Measurements from ENCODE around the gene CLP1.

Gene CLP1

DNA sequence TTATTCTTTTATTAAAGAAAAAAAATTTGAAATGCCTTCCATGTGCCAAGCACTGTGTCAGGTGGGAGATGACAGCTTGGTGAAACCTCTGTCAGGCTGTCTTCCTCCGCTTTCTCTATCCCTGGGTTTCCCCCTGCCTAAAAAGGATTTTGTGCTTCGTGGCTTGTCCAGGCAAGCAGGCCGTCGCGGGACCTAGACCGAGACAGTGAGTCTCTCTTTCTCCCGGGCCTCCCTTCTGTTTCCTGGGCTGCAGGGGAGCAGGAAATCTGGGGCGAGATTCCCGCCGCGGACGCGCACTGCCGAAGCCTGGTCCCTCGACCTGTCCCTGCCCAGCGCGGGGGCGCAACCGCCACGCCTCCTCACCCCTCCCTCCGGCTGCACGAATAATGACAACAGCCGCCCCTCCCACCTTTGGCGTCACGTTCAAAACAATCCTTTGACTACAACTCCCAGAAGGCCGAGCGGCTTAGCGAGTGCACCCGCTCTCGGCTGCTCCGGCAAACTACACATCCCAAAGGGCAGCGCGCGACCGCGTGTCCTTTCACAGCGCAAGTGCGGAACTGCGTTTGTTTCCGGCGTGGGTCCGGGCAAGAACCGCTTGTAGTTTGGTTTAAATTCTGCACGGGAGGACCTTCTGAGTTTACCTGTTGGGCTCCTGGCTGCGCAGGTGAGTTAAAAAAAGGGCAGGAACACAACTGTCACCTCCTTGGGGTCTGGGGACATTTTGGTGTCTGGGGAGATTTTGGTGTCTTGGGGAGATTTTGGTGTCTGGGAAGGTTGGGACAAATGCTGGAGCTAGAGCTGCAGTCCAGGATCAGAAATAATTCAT lies at the start of gene CLP1:
Gene CLP1, plus strand, starts transcription at position 569 of the 829 bp plus-strand sequence. CDS start 1,715 bp downstream, outside the sequence.
- DNase-seq (ENCODE audit: low read depth in 2 of 2) = peak; percentile 99

DNA sequence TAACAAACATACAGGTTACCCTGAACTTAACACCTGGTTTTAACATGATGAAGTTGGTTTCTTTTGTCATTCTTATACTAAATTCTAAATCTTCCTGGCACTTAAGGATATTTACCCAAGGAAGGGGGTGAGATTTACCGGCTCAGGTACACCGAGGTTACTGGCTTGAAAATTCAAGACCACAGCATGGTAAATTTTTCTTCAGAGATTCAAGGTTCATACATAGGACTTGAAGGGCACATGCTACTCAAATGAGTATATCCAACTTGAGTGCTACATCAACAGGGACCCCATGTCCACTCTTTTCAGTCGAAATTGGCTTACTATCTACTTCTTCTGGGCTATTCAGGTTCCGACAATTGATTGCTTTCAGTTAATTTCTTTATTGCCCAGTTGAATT lies 47.4 kb upstream of the CLP1 start:
- DNase-seq (ENCODE audit: low read depth in 2 of 2) = no peak

DNA sequence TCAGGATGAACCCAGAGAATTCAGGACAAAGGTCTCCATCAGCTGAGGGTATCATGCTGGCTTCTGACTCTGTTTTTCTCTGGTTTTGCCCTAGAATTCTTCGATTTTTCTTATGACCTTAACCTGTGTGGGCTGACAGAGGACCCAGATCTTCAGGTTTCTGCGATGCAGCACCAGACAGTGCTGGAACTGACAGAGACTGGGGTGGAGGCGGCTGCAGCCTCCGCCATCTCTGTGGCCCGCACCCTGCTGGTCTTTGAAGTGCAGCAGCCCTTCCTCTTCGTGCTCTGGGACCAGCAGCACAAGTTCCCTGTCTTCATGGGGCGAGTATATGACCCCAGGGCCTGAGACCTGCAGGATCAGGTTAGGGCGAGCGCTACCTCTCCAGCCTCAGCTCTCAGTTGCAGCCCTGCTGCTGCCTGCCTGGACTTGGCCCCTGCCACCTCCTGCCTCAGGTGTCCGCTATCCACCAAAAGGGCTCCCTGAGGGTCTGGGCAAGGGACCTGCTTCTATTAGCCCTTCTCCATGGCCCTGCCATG lies 43.3 kb upstream of the CLP1 start:
- no peak for DNase-seq (ENCODE audit: low read depth in 2 of 2)

DNA sequence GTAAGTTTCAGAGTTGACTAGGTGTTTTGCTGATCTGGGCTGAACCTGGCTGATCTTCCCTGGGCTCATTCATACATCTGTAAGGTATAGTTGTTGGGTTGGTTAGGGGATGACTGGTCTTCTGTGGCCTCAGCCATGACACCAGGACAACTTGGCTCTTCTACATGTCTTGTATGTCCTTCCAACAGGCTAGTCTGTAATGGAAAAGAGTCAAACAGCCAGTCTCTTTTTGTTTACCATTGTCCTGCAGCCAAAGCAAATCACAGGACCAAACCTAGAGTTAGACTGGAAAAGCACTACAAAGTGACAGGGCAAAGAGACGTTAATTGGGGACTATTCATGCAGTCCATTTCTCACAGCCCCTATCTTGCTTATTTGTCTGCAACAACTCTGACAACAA lies 42.3 kb upstream of the CLP1 start:
- DNase-seq (ENCODE audit: low read depth in 2 of 2) = no peak

DNA sequence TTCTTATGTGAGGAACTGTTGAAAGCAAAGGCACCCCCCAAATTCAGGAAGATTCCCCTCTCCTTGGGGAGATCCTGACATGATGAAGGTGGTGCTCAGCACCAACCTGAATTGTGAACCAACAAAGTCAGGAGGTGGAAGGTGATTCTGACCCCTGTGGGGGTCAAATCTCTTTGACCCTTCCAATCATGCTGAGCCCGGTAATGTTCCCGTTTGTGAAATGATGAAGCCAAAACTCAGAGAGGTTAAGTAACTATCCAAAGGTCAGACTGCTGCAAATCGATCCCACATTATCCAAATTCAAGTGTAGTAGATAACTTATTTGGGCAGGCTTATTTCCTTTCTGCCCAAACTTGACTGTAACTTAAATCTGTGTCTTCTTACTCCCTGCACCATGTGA lies 41.0 kb upstream of the CLP1 start:
- DNase-seq (ENCODE audit: low read depth in 2 of 2) = no peak

DNA sequence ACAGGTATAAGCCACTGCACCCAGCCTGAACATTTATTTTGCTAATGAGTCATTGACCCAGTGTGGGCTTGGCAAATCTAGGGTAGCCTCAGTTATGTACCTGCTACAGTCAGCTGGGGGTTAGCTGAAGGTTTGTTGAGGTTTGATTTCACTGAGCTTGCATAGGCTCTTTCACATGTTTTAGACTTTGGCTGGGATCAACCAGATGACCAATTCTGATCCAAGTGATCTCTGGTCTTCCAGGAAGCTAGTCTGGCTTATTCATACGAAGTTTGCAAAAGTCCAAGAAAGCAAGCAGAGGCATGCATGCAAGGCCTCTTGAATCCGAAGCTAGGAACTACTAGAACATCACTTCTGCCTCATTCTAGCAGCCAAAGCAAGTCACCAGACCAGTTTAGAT lies 39.1 kb upstream of the CLP1 start:
- DNase-seq (ENCODE audit: low read depth in 2 of 2) = no peak

DNA sequence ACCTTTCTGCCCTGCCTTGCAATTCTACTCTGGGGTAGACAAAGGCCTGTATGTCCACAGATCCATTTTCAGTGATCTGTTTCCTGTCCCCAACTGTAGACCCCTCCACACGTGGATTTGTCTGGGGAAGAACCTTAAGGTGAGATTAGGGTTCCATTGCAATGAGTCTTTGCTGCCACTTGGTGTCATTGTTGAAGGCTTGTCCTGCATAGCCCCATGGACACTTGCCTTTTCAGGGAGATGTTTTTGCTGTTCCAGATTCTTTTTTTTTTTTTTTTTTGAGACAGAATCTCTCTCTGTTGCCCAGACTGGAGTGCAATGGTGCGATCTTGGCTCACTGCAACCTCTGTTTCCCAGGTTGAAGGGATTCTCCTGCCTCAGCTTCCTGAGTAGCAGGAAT lies 38.2 kb upstream of the CLP1 start:
- DNase-seq (ENCODE audit: low read depth in 2 of 2) = no peak

DNA sequence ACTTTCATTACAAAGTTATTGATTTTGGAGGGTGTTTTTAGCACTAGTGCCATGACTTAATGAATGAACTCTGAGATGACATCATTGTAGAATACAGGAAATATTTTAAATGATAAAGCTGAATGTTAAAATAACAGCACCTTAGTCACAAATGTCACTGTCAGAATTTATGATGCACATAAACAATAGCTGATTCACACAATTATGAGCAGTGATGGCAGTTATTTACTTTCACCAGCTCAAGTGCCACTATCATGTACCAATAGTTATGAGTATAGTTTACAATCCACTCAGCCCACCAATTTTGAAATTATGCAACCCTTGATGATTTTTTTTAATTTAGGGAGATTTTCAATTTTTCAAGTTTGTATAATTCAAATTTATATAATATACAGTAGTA lies 37.1 kb upstream of the CLP1 start:
- DNase-seq (ENCODE audit: low read depth in 2 of 2) = no peak

DNA sequence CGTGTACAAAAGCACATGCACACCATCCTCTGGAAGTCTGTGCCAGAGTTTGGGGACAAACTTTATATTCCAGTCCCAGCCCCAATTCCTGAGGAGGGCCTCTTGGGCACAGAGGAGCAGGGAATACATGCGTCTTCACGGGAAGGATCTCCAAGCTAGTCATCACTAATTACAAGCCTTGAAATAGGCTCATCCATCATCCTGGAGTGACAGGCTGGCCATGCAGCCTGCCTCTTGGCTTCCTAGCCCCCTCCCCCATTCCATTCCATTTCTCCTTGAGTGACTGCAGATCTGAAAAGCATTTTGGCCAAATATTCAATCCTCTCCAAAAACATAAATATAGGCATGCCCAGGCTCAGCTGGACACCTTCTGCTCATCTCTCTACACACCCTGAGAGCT lies 35.3 kb upstream of the CLP1 start:
- no peak for DNase-seq (ENCODE audit: low read depth in 2 of 2)

DNA sequence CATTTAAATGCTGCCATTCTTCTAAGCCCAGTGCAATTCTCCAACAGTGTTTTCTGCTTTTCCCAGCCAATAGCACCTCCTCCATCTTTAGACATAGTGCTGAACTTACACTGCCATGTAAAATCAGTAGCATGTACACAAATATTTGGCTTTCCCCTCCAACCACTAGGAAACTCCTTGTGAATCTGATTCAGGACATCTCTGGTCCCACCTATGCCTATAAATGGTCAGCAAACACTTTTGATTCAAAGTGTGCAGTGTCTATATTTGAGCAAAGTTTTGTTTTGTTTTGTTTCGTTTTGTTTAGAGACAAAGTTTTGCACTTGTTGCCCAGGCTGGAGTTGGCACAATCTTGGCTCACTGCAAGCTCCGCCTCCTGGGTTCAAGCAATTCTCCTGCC lies 32.7 kb upstream of the CLP1 start:
- no peak for DNase-seq (ENCODE audit: low read depth in 2 of 2)

DNA sequence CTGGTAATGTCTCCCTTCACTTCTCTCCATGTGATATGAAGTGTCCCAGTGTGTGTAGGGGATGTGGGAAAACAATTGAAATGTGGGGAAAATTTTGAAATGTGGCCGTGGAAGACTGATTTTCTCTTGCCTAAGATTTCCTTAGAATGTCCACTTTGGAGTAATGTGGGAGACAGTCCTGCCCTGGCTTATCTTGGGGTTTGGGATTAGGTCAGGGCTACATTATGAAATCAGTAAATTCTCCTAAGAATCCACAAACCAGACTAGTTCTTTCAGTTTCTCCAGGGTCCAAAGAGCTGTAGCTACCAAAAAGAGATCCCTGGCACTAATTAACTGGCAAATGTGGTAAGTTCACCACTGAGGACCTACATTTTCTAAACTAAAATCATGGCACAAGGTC lies 30.7 kb upstream of the CLP1 start:
- no peak for DNase-seq (ENCODE audit: low read depth in 2 of 2)

DNA sequence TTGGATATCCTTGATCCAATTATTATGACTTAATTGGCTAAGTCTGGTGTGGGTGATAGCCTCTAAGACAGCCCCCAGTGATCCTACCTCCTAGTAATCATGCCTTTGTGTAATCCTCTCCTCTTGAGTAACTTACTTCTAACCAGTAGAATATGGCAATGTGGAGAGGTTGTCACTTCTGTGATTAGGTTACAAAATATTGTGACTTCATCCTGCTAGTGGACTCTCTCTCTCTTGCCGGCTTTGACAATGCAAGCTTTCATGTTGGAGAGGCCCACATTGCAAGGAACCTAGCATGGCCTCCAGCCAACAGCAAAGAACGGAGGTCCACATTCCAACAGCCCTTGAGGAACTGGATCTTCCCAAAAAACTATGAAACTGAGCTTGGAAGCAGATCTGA lies 27.4 kb upstream of the CLP1 start:
- DNase-seq (ENCODE audit: low read depth in 2 of 2) = no peak

DNA sequence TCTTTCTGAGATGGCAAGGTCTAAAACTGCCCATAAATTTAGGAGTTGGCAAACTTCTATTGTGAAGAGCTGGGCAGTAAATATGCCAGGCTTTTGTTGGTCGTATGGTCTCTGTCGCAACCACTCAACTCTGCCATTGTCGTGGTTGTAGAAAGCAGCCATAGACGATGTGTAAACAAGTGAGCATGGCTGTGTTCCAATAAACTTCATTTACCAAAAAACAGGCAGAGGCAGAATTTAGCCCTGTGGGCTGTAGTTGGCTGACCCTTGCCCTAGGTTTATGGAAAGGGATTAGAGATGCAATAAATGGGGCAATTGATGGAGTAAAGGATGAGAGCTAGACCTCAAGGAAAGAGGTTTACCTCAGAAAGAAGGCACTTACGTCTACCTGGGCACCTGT lies 25.4 kb upstream of the CLP1 start:
- no peak for DNase-seq (ENCODE audit: low read depth in 2 of 2)

DNA sequence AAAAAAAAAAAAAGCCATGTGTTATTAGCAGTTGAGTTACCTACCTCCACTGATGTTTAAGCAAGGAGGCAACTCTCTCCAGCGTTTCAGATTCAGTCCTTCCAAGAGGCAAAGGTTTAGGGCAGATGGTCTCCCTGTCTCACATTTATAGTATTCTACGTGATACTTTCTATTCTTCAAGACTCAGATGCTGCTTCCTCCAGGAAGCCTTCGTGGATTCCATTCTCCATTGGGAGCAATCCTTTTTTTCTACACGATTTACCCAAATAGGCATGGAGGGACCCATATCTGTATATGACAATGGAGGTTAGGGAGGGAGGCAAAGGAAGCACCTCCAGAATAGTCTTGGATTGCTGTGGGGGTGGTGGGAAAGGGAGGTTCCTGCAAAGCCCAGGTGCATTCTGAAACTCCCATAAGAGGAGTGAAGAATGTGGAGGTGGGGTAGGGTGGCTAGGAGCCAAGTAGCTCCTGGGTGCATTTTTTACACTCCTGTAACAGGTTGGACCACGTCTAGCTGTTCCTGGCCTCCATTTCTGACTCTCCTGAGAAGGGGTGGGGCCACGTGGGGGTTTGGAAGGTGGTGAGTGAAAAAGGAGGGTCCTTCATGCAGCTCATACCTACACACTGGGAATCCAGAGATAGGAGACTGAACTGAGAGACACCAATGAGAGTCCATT lies 24.0 kb upstream of the CLP1 start:
- no peak for DNase-seq (ENCODE audit: low read depth in 2 of 2)

DNA sequence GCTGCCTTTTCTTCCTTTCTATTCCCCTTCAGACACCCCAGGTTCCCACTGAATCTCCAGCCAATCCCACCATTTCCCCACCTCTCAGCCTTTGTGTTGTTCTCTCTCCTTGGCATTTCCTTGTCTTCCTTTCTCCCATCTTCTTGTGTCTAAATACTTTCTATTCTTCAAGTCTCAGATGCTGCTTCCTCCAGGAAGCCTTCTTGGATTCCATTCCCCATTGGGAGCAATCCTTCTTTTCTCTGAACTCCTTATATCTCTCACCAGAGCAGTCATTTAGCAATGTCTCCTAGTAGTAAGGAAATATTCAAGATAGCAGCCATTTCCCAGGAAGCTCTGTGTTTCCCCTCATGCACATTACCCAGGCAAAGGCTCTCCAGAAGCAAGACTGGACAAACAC lies 23.3 kb upstream of the CLP1 start:
- DNase-seq (ENCODE audit: low read depth in 2 of 2) = no peak

DNA sequence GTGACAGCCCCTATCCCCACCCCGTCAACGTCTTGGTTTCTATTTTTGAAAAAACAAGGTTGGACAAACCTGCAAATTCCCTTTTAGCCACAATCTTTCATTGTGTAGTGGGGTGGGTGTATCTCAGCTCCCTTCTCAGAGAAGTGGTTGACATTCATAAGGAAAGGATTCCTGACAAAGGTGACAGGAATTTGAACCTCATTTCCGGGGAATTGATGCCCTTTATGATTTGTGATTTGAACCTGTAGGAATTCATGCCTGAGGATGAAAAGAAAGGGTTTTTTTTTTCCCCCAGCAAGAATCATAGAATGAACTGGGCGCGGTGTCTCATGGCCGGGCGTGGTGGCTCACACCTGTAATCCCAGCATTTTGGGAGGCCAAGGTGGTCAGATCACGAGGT lies 22.3 kb upstream of the CLP1 start:
- no peak for DNase-seq (ENCODE audit: low read depth in 2 of 2)

DNA sequence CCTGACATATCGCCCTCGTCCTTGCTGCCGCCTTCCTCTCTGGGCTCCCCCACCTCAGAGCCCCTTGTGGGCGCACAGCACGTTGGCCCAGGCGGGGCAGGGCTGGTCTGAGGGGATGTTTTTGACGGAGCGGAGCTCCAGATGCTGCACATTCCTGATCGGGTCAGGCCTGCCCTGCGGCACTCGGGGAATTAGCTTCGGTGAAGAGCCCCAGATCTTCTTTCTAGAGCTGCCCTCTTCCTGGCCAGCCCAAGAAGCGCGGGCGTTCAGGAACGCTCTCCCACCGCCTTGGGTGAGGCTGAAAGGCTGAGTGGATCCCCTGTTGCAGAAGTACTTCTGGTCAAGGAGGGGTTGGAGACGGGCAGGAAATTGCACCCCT lies 19.9 kb upstream of the CLP1 start:
- DNase-seq (ENCODE audit: low read depth in 2 of 2) = no peak

DNA sequence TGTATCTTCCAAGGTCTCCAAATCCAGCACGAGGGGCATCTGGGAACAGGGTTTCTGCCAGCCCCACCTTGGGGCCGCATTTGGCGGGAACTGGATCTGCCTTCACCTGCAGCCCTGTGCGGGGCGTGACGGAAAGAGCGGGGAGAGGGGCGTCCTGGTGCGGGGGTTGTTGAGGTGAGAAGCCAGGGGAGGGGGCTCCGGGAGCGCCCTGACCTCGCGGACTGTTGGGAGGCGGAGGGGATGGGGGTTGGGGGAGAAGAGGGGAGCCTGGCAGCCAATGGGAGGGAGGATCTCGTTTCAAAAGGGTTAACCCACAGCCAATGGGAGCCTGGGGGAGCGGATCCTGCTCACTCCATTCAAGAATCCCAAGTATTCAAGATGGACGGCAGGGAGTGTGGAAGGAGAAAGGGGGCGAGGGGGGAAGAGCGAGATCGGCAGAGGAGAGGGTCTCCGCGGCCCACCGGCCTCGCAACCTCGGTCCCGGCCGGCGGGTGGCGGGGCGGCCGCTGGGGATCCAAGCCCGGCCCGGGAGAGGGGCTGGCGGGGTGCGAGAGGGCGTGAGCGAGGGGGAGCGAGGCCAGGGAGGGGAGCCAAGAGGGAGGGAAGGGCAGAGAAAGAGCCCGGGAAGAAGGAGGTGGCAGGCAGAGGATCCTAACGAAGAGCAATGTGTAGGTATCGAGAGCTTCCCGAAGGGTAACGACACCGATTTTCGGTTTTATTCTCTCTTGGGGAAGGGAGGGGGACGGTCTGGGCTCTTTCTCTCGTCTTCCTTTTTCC lies 19.4 kb upstream of the CLP1 start:
- no peak for DNase-seq (ENCODE audit: low read depth in 2 of 2)

DNA sequence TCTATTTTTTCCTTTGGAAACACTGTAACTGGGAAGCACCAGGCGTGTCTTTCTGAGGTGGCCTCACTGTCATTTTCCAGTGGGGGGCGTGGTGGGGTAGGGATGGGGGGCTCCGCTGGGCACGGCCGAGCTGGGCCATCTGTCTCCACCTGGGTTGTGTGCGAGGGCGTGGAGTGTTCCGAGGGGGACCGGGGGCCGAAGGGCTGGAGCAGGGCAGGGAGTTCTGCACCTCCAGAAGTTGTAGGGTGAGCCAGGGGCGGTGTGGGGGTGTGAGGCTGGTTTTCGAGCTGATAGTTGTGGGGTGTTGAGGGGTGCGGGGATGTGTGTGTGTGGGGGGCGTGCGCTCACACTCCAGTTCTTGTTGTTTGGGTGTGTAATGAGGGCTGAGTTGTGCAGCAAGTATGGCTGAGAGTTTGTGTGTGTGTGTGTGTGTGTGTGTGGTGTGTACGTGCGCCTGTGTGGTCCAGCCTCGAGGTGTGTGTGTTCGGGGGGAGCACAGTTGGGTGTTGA lies 18.7 kb upstream of the CLP1 start:
- DNase-seq (ENCODE audit: low read depth in 2 of 2) = no peak

DNA sequence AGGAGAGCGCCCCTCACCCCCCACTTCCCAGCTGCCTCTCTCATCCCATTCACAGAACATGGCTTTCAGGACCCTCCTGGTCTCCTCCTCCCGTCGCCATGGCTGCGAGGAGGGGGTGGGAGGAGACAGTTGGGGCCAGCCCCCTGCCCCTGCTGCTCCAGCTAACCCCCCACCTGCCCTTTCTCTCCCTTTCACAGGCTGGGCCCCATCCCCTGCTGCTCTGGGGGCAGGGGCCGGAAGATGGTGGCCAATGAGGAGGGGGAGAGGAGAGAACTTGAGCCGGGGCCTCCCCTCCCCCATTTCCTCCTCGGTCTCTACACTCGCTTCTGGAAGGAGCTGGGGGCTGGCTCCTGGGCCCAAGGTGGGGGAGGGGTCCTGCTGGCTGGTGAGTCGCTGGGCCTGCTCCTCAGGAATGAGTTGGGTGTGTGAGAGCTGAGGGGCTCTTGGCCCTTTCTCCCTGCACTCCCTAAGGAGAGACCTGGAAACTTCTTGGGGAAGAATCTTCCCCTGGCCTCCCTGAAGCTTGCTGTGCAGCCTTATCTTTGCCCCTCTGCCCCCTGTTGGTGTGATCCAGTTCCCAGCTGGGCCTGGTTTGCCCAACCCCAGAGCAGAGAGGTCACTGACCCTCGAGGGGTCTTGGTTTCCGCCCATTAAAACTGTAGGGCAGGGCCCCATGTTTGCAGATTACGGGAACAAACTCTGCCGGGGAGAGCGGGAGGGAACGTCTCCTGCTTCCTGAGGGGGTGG lies 18.1 kb upstream of the CLP1 start:
- no peak for DNase-seq (ENCODE audit: low read depth in 2 of 2)

DNA sequence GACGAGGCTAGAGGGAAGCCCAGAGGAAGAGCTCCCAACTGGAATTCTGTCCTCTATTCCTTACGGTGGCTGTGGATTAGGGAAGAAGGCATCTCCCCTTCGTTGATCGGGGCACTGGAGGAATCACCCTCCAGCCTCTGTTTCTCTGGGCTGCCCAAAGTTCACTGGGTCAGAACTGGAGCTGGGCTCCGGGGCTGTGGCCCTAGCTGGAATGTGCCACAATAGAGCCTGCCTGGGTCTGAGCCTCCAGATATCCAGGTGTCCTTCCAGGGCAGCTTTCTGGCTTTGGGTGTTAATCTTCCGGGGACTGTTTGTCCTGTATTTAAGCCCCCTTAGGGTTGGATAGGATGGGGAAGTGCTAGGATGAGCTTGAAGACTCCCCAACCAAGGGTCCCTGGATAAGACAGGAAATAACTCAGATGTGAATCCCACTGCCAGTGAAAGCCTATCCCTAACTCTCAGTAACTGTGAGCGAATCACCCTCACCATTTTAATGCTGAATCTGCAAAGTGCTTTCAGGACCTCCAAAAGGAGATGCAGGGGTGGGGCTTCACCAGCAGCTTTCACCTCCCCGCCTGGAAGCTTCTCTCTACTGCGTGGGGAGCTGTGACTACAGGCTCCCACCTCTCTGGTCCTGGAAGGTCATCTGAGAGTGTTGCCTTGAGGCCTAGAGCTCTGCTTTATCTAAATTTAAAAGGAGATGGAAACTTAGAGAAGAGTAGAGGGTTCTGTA lies 17.3 kb upstream of the CLP1 start:
- DNase-seq (ENCODE audit: low read depth in 2 of 2) = no peak

Data from activated CD8-positive, alpha-beta memory T cell treated with anti-CD3 and anti-CD28 coated beads for 4 hours (primary cell).